Parathyroid adenoma (tissue), 2 donors: ENCODE data around the gene VSIG10L.

Source experiments
- H2AFZ ChIP-seq: fragments of 300-600 bp; sonication (generic); one replicate; pipeline ENCODE4 v1.7.0; 2017; ENCODE audit warnings: antibody characterized with exemption, mild to moderate bottlenecking
- H3K27ac ChIP-seq: fragments of 300-600 bp; sonication (generic); one replicate; pipeline ENCODE4 v1.7.0; 2017
- H3K27me3 ChIP-seq: fragments of 300-600 bp; sonication (generic); one replicate; pipeline ENCODE4 v1.7.0; 2017; ENCODE audit warnings: low read length; ENCODE audit not compliant: control insufficient read depth, insufficient read depth
- H3K36me3 ChIP-seq: fragments of 300-600 bp; sonication (generic); one replicate; pipeline ENCODE4 v1.7.0; 2017; ENCODE audit warnings: low read length; ENCODE audit not compliant: control insufficient read depth, insufficient read depth
- H3K4me1 ChIP-seq: fragments of 300-600 bp; sonication (generic); one replicate; pipeline ENCODE4 v1.7.0; 2017; ENCODE audit warnings: control low read depth
- H3K4me2 ChIP-seq: fragments of 300-600 bp; sonication (generic); one replicate; pipeline ENCODE4 v1.7.0; 2017; ENCODE audit warnings: low read length
- H3K4me3 ChIP-seq: fragments of 300-600 bp; sonication (generic); one replicate; pipeline ENCODE4 v1.7.0; 2017; ENCODE audit warnings: low read depth, low read length
- H3K79me2 ChIP-seq: fragments of 300-600 bp; sonication (generic); one replicate; pipeline ENCODE4 v1.7.0; 2017; ENCODE audit warnings: control low read depth
- H3K9ac ChIP-seq: fragments of 300-600 bp; sonication (generic); one replicate; pipeline ENCODE4 v1.7.0; 2017; ENCODE audit warnings: mild to moderate bottlenecking
- H3K9me3 ChIP-seq: fragments of 300-600 bp; sonication (generic); one replicate; pipeline ENCODE4 v1.7.0; 2017; ENCODE audit warnings: low read length; ENCODE audit not compliant: control insufficient read depth
- CTCF ChIP-seq: fragments of 300-600 bp; sonication (generic); IDR thresholded peaks from one replicate; pipeline ENCODE4 v1.7.0; 2017; ENCODE audit warnings: antibody characterized with exemption, mild to moderate bottlenecking
- donor health status: primary hyperparathyroidism.

Gene VSIG10L

GRCh38 chr19:51324167-51324481 lies 17.8 kb downstream of the VSIG10L start:
- Histone ChIP-seq H3K4me1 (peaks cover 12% of the 10 kb centered on the region), H3K9me3 (no peaks in the 10 kb centered on the region), H3K79me2 (no peaks in the 10 kb centered on the region), H2AFZ (no peak overlapping the region), H3K9ac (no peak overlapping the region), H3K4me2 (no peak overlapping the region), H3K27me3 (no peaks in the 10 kb centered on the region), H3K27ac (no peak overlapping the region), H3K4me3 (no peak overlapping the region), H3K36me3 (no peaks in the 10 kb centered on the region)
- no peak for TF ChIP-seq CTCF

- Histone ChIP-seq H2AFZ (no peak overlapping the region), H3K36me3 (no peaks in the 10 kb centered on the region), H3K27me3 (no peaks in the 10 kb centered on the region), H3K9ac (no peak overlapping the region), H3K4me2 (no peak overlapping the region), H3K4me1 (peaks cover 12% of the 10 kb centered on the region), H3K79me2 (no peaks in the 10 kb centered on the region), H3K9me3 (no peaks in the 10 kb centered on the region), H3K4me3 (no peak overlapping the region), H3K27ac (no peak overlapping the region)
- no peak for TF ChIP-seq CTCF
Observed at GRCh38 chr19:51323481-51324166, 18.3 kb downstream of the VSIG10L start.

GRCh38 chr19:51321799-51322198 lies 20.1 kb downstream of the VSIG10L start:
- Histone ChIP-seq H3K4me3 (no peak overlapping the region), H3K79me2 (no peaks in the 10 kb centered on the region), H3K27me3 (no peaks in the 10 kb centered on the region), H2AFZ (no peak overlapping the region), H3K9ac (no peak overlapping the region), H3K9me3 (no peaks in the 10 kb centered on the region), H3K27ac (no peak overlapping the region), H3K4me1 (peaks cover 12% of the 10 kb centered on the region), H3K4me2 (no peak overlapping the region), H3K36me3 (no peaks in the 10 kb centered on the region)
- TF ChIP-seq CTCF, result no peak

- no peak overlapping the region for H2AFZ ChIP-seq
- no peak for TF ChIP-seq CTCF
- no peaks in the 10 kb centered on the region for H3K9me3 ChIP-seq
- no peaks in the 10 kb centered on the region for H3K27me3 ChIP-seq
- no peaks in the 10 kb centered on the region for H3K36me3 ChIP-seq
- no peaks in the 10 kb centered on the region for H3K79me2 ChIP-seq
- no peak overlapping the region for H3K4me3 ChIP-seq
- H3K27ac ChIP-seq, result no peak overlapping the region
- H3K9ac ChIP-seq, result no peak overlapping the region
- no peak overlapping the region for H3K4me2 ChIP-seq
- peaks cover 12% of the 10 kb centered on the region for H3K4me1 ChIP-seq
Observed at GRCh38 chr19:51320280-51320657, 21.7 kb downstream of the VSIG10L start.

- no peaks in the 10 kb centered on the region for H3K9me3 ChIP-seq
- peaks cover 12% of the 10 kb centered on the region for H3K4me1 ChIP-seq
- H3K27ac ChIP-seq, result no peak overlapping the region
- H3K4me2 ChIP-seq, result no peak overlapping the region
- no peak for TF ChIP-seq CTCF
- H3K4me3 ChIP-seq, result no peak overlapping the region
- H2AFZ ChIP-seq, result no peak overlapping the region
- no peaks in the 10 kb centered on the region for H3K36me3 ChIP-seq
- no peaks in the 10 kb centered on the region for H3K79me2 ChIP-seq
- H3K27me3 ChIP-seq, result no peaks in the 10 kb centered on the region
- no peak overlapping the region for H3K9ac ChIP-seq
Observed at GRCh38 chr19:51319649-51320279, 22.2 kb downstream of the VSIG10L start.
